ENCODE measurements around the gene GAP43. TPM values are rescaled to one million over a fixed set of nuclear protein-coding genes. Genes with fewer than 3 reads are reported as not detected.

GAP43 gene
- total RNA-seq, 1 donor from 2014 or later: not detected

- no peak overlapping the region for H3K27ac ChIP-seq
- no peaks in the 10 kb centered on the region for H3K9me3 ChIP-seq
- TF ChIP-seq, protein P1, sequence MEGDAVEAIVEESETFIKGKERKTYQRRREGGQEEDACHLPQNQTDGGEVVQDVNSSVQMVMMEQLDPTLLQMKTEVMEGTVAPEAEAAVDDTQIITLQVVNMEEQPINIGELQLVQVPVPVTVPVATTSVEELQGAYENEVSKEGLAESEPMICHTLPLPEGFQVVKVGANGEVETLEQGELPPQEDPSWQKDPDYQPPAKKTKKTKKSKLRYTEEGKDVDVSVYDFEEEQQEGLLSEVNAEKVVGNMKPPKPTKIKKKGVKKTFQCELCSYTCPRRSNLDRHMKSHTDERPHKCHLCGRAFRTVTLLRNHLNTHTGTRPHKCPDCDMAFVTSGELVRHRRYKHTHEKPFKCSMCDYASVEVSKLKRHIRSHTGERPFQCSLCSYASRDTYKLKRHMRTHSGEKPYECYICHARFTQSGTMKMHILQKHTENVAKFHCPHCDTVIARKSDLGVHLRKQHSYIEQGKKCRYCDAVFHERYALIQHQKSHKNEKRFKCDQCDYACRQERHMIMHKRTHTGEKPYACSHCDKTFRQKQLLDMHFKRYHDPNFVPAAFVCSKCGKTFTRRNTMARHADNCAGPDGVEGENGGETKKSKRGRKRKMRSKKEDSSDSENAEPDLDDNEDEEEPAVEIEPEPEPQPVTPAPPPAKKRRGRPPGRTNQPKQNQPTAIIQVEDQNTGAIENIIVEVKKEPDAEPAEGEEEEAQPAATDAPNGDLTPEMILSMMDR (IDR thresholded peaks at IDR 0.05): no peak
- ATAC-seq (no peak), DNase-seq (no peak)
- H3K36me3 ChIP-seq: no peaks in the 10 kb centered on the region
- intact Hi-C loops (cut with DNase I): no loop called here
- H3K4me1 ChIP-seq: no peaks in the 10 kb centered on the region
- H3K4me3 ChIP-seq: no peak overlapping the region
- H3K27me3 ChIP-seq: peaks cover 12% of the 10 kb centered on the region
Measured at GRCh38 chr3:115683773-115684172, 60.5 kb downstream of the GAP43 start.

GRCh38 chr3:115685097-115685496 lies 61.8 kb downstream of the GAP43 start:
- Histone ChIP-seq H3K36me3 (no peaks in the 10 kb centered on the region), H3K4me1 (no peaks in the 10 kb centered on the region), H3K27me3 (peaks cover 3% of the 10 kb centered on the region), H3K4me3 (no peak overlapping the region), H3K27ac (no peak overlapping the region), H3K9me3 (no peaks in the 10 kb centered on the region)
- DNase-seq (no peak), ATAC-seq (no peak)
- intact Hi-C loops (cut with DNase I): no loop called here
- TF ChIP-seq, protein P1 (IDR thresholded peaks at IDR 0.05): no peak

DNA sequence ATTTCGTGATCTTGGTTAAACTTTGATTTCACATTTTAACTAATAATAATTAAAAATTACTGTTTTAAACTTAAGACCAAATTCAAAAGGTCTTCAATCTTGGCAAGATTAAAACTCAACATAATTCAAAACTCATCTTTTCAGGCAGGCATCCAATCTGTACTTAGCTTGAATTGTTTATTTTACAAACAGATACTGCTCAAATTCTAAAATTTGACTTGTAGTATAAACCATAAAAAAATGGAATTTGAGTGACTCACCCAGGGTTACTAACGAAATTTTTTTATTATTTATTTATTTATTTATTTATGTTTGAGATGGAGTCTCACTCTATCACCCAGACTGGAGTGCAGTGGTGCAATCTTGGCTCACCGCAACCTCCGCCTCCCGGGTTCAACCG lies 64.4 kb downstream of the GAP43 start:
- Histone ChIP-seq H3K27ac (no peak overlapping the region), H3K4me3 (no peak overlapping the region), H3K27me3 (no peaks in the 10 kb centered on the region), H3K4me1 (no peaks in the 10 kb centered on the region), H3K36me3 (no peaks in the 10 kb centered on the region), H3K9me3 (no peaks in the 10 kb centered on the region)
- TF ChIP-seq, protein P1 (IDR thresholded peaks at IDR 0.05): no peak
- ATAC-seq (no peak), DNase-seq (no peak)
- intact Hi-C loops (cut with DNase I): no loop called here

- H3K4me3 ChIP-seq: no peak overlapping the region
- intact Hi-C loops (cut with DNase I): no loop called here
- ATAC-seq (no peak), DNase-seq (no peak)
- no peaks in the 10 kb centered on the region for H3K9me3 ChIP-seq
- TF ChIP-seq, protein P1 (IDR thresholded peaks at IDR 0.05): no peak
- H3K36me3 ChIP-seq: no peaks in the 10 kb centered on the region
- H3K27me3 ChIP-seq: no peaks in the 10 kb centered on the region
- H3K4me1 ChIP-seq: no peaks in the 10 kb centered on the region
- no peak overlapping the region for H3K27ac ChIP-seq
Measured at GRCh38 chr3:115688418-115688817, 65.1 kb downstream of the GAP43 start.

DNA sequence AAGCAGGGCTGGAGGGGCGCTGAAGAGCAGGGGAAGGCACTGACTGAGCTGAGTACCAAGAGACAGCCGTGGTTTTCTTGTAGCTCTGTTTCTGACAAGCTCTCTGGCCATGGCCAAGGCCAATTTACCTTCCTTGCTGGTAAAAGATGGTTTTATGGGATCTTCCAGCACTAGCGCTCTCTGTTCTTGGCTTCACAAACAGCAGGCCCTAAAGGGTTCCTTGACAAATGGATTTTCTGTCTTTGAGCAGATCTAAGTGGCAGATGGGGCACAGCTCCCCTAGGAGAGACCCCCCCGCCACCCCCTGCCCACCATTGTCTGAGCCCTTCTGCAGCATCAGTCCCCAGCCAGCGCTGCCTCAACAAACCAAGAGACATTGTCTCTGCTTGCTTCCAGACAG lies 66.6 kb downstream of the GAP43 start:
- Histone ChIP-seq H3K27me3 (no peaks in the 10 kb centered on the region), H3K27ac (no peak overlapping the region), H3K4me3 (no peak overlapping the region), H3K36me3 (no peaks in the 10 kb centered on the region), H3K9me3 (no peaks in the 10 kb centered on the region), H3K4me1 (no peaks in the 10 kb centered on the region)
- intact Hi-C loops (cut with DNase I): loop anchor here (10.0 kb wide), 1 partner anchor 485 kb away; no protein-coding TSS in a partner anchor
- ATAC-seq (no peak), DNase-seq (no peak)
- TF ChIP-seq, protein P1 (IDR thresholded peaks at IDR 0.05): no peak

DNA sequence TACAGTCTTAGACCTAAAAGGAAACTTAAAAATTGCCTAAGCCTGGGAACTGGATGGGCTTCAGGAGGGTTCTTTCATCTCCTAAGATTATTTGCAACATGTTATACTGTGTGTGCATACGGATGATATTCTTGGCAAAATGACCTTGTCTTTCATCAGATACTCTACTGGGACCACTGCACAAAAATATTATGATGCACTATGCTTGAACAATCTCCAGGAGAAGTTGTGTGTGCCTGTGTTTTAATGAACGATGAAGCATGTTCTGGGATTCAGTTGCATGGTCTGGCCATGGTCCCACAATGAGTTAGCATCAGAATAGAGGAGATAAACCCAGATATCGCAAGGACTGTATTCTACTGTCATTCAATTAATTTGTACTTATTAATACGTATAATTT lies 68.7 kb downstream of the GAP43 start:
- Histone ChIP-seq H3K9me3 (no peaks in the 10 kb centered on the region), H3K27me3 (no peaks in the 10 kb centered on the region), H3K4me1 (no peaks in the 10 kb centered on the region), H3K4me3 (no peak overlapping the region), H3K27ac (no peak overlapping the region), H3K36me3 (no peaks in the 10 kb centered on the region)
- ATAC-seq (no peak), DNase-seq (no peak)
- intact Hi-C loops (cut with DNase I): loop anchor here (10.0 kb wide), 1 partner anchor 487 kb away; no protein-coding TSS in a partner anchor
- TF ChIP-seq, protein P1 (IDR thresholded peaks at IDR 0.05): no peak
